ENCODE measurements around the gene FAM47C.
"Not testable (repeated sequence)": the region's sequence is repeated elsewhere in the genome, so short reads cannot be mapped to it uniquely, and the experiment has no call there.

The FAM47C gene

GRCh38 chrX:37047776-37048175 is 39.6 kb downstream of the FAM47C start:
- DNase-seq (ENCODE audit: low read depth), result no peak
- no peak for TF ChIP-seq CTCF (conservative IDR thresholded peaks at IDR 0.05; ENCODE audit: low read length)
- no peak overlapping the region for H3K4me3 ChIP-seq (ENCODE audit: low read length)

DNA sequence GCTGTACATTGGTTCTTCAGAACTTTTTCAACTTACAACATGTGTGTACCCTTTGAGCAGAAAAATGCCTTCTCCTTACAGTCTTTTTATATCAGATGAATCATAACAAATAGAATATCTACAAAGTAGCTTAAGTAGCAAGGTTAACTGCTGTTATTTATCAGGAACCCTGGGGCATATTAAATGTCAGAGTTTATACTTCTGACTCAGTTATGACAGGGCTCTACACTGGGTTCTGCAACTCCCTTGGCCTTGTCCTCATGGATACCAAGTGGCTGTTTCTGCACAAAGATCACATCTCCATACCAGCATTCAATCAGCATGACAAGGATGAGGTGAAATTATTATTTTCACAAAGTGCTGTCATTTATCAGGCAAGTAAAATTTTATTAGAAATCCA is 49.4 kb downstream of the FAM47C start:
- DNase-seq (ENCODE audit: low read depth); H3K4me3 ChIP-seq (ENCODE audit: low read length): not testable (repeated sequence)

DNA sequence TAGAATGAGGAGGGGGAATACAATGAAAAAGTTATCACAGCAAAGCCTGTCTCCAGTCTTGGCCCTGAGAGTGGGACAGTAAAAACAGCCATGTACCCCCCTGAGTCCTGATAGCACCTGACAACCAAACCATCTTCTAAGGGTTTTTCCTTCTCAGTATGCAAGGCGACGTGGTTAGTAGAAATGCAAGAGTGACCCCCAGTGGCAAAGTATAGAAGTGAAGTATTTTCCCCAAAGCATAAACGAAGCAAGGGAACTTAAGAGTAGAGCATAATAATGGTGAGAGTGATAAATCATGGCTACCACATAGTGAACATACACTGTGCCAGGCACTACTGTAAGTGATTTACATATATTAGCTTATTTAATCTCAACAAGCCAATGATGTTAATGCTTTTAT is 52.8 kb downstream of the FAM47C start:
- peak; percentile 17 for DNase-seq (ENCODE audit: low read depth)
- TF ChIP-seq CTCF (conservative IDR thresholded peaks at IDR 0.05; ENCODE audit: low read length), result peak; percentile 55
- no peak overlapping the region for H3K4me3 ChIP-seq (ENCODE audit: low read length)

All from AG10803 (cell line).